Panc1 (cell line): ENCODE data around the gene GID8. TPM values are rescaled to one million over a fixed set of nuclear protein-coding genes. Genes with fewer than 3 reads are reported as not detected.

Source experiments
- ATAC-seq: fragments of 200-7000 bp; cut with Tn5 transposase; 2 replicates; pipeline ENCODE4 v1.9.1; 2020; ENCODE audit warnings: mild to moderate bottlenecking, moderate library complexity
- BruUV-seq: library from RNA; stranded (reverse); fragments of 400-500 nt; replicated peaks from 2 replicates; lab custom pipeline; 2021; lab: Mats Ljungman, UMichigan
- CTCF ChIA-PET: fragments of 300-600 bp; sonication (Branson Sonifier 250); formaldehyde crosslinking; loops from one replicate; lab custom pipeline; 2022; ENCODE audit warnings: antibody characterized with exemption; lab: Charles Lee
- POLR2A ChIA-PET: fragments of 300-600 bp; sonication (Branson Sonifier 250); formaldehyde crosslinking; loops from one replicate; lab custom pipeline; 2022; ENCODE audit warnings: antibody characterized with exemption; lab: Charles Lee
- DNase-seq: peaks from one replicate; pipeline ENCODE4 v3.0.0-alpha.2; 2010; ENCODE audit warnings: low read depth, low spot score
- H3K27ac ChIP-seq: 2 replicates; pipeline ENCODE4 v1.5.1; 2011; ENCODE audit warnings: mild to moderate bottlenecking, low read length, inconsistent platforms
- H3K27me3 ChIP-seq: fragments of 200-500 bp; sonication (Bioruptor generic); 2 replicates; pipeline ENCODE4 v1.6.0; 2014; ENCODE audit warnings: low read length, inconsistent platforms; ENCODE audit not compliant: control insufficient read depth, insufficient read depth
- H3K36me3 ChIP-seq: fragments of 200-500 bp; sonication (Bioruptor generic); 2 replicates; pipeline ENCODE4 v1.5.1; 2014; ENCODE audit warnings: inconsistent platforms, mild to moderate bottlenecking, low read length, moderate library complexity; ENCODE audit not compliant: control insufficient read depth, insufficient read depth
- H3K4me1 ChIP-seq: 2 replicates; pipeline ENCODE4 v1.5.1; 2011; ENCODE audit warnings: inconsistent platforms, mild to moderate bottlenecking, low read length, moderate library complexity; ENCODE audit not compliant: control insufficient read depth, insufficient read depth
- H3K4me3 ChIP-seq, 2 experiments: 2 replicates each; pipeline ENCODE4 v1.5.1; 2011 to 2012; ENCODE audit warnings: low read depth in 2 of 2, low read length in 2 of 2, mild to moderate bottlenecking in 2 of 2, inconsistent platforms in 1 of 2, moderate library complexity in 1 of 2
- H3K9me3 ChIP-seq: fragments of 200-500 bp; sonication (Bioruptor generic); 2 replicates; pipeline ENCODE4 v1.5.1; 2014; ENCODE audit warnings: low read depth, mild to moderate bottlenecking, inconsistent platforms, low read length, moderate library complexity; ENCODE audit not compliant: control insufficient read depth, insufficient read depth
- POLR2AphosphoS5 ChIP-seq: IDR thresholded peaks from 2 replicates; pipeline ENCODE4 v1.6.1; 2012; ENCODE audit warnings: mild to moderate bottlenecking, low read depth, low read length, moderate library complexity
- REST ChIP-seq, 2 experiments: IDR thresholded peaks; 2 replicates each; pipeline ENCODE4 v1.6.1; 2011 to 2012; ENCODE audit warnings: low read depth in 2 of 2, control low read depth in 1 of 2, low read length in 1 of 2, mild to moderate bottlenecking in 1 of 2, moderate library complexity in 1 of 2; ENCODE audit not compliant: insufficient read depth in 1 of 2
- SIN3A ChIP-seq: IDR thresholded peaks from 2 replicates; pipeline ENCODE4 v1.6.1; 2012; ENCODE audit warnings: low read depth, mild to moderate bottlenecking, low read length, moderate library complexity, borderline replicate concordance; ENCODE audit not compliant: insufficient read depth
- TCF7L2 ChIP-seq: IDR thresholded peaks from 2 replicates; pipeline ENCODE4 v1.6.1; 2011; ENCODE audit warnings: mild to moderate bottlenecking, low read depth, low read length, inconsistent platforms
- in situ Hi-C: cut with HindIII; loops from 2 replicates; pipeline ENCODE4 v1.10.0; 2016; ENCODE audit warnings: low sequenced_read_pairs, low pct_unique_long_range_greater_than_20kb
- intact Hi-C: fragments of 100-400 bp; cut with micrococcal nuclease; formaldehyde crosslinking; loops from one replicate; pipeline ENCODE4 v1.10.0; 2022; ENCODE audit not compliant: unreplicated experiment
- total RNA-seq: library from RNA; stranded (reverse); gene quantifications from one replicate; pipeline ENCODE4 v1.2.1, GENCODE V29; 2021; ENCODE audit not compliant: unreplicated experiment
- TF ChIP-seq, protein P1 (sequence below): fragments of 450-650 bp; IDR thresholded peaks from 2 replicates; pipeline ENCODE4 v1.5.1; 2017; ENCODE audit warnings: mild to moderate bottlenecking

GID8 gene
- total RNA-seq, 1 experiment from 2014 or later: 37.3 TPM

DNA sequence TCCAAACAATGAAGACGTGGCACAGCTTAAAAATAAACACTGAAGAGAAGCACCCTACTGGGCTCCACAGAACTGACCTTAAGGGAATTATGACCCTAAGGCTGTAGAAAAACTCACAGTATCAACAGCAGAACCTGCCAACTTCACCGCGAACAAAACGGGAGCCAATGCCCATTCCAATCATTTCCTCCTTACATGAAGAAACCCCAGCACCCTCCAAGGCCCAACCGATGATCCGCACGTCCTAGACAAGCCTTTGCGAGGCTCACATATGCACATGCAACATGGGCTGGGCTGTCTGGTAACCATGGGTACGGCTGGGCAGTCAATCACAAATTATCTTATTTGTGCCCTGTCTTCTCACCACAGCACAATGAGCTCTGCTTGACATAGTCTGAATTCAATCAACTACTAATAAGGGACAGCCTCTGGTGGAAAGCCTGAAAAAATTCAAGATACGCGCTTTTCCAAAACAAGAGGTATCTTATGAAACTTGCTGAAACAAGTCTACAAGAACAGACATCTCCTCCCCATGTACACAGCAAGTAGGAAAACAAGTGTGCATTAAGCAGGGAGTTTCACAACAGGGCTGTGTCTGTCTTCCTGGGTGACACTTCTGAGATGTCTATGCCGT, 13.4 kb upstream of the GID8 start:
- Histone ChIP-seq H3K27me3 (no peaks in the 10 kb centered on the region), H3K36me3 (no peaks in the 10 kb centered on the region; the same call in 1 of the 2 replicates), H3K4me3 (peak overlapping the region; percentile 83 to 95), H3K9me3 (no peaks in the 10 kb centered on the region), H3K27ac (peak overlapping the region; percentile 90), H3K4me1 (peaks cover 66% of the 10 kb centered on the region)
- ChIA-PET POLR2A (no interaction called here), CTCF (no interaction called here)
- ATAC-seq: no peak
- DNase-seq: no peak
- in situ Hi-C loops: no loop called here
- no TSS peak for BruUV-seq
- intact Hi-C loops: no loop called here
- TF ChIP-seq, protein P1, sequence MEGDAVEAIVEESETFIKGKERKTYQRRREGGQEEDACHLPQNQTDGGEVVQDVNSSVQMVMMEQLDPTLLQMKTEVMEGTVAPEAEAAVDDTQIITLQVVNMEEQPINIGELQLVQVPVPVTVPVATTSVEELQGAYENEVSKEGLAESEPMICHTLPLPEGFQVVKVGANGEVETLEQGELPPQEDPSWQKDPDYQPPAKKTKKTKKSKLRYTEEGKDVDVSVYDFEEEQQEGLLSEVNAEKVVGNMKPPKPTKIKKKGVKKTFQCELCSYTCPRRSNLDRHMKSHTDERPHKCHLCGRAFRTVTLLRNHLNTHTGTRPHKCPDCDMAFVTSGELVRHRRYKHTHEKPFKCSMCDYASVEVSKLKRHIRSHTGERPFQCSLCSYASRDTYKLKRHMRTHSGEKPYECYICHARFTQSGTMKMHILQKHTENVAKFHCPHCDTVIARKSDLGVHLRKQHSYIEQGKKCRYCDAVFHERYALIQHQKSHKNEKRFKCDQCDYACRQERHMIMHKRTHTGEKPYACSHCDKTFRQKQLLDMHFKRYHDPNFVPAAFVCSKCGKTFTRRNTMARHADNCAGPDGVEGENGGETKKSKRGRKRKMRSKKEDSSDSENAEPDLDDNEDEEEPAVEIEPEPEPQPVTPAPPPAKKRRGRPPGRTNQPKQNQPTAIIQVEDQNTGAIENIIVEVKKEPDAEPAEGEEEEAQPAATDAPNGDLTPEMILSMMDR: no peak
- TF ChIP-seq SIN3A: no peak

DNA sequence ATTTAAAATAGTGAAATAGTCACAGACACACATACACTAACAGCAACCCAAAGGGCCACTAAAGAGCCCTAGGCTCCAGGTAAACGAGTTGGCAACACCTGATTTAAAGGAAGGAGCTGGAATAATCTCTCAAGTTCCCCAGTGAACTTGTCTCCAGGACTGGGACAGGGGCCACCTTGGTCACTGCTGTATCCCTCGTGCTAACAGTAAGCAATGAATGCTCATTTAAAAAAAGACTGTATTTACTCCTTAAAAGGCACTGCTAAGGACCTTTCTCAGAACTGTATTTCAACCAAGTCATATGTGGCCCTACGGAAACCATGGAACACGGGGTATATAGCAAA, 12.9 kb upstream of the GID8 start:
- ATAC-seq: no peak
- no TSS peak for BruUV-seq

More for the DNA sequence above, 12.9 kb upstream of the GID8 start:
- in situ Hi-C loops: no loop called here
- intact Hi-C loops: no loop called here
- Histone ChIP-seq H3K4me1 (peaks cover 66% of the 10 kb centered on the region), H3K27ac (peak overlapping the region; percentile 90), H3K9me3 (no peaks in the 10 kb centered on the region), H3K27me3 (no peaks in the 10 kb centered on the region), H3K36me3 (no peaks in the 10 kb centered on the region; the same call in 1 of the 2 replicates), H3K4me3 (peak overlapping the region; percentile 83 to 95)
- TF ChIP-seq POLR2AphosphoS5: no peak
- no peak for TF ChIP-seq REST (IDR thresholded peaks at IDR 0.05; ENCODE audit: insufficient read depth in 1 of 2, low read depth in 2 of 2, low read length in 1 of 2)
- TF ChIP-seq, protein P1: no peak
- TF ChIP-seq SIN3A: no peak
- no peak for TF ChIP-seq TCF7L2
- POLR2A ChIA-PET: no interaction called here
- CTCF ChIA-PET: no interaction called here
- no peak for DNase-seq
